ENCODE measurements around the gene ARL13B.
A peak's percentile ranks its signal among the peaks of the same experiment; 100 is the strongest.
"Not testable (repeated sequence)": the region's sequence is repeated elsewhere in the genome, so short reads cannot be mapped to it uniquely, and the experiment has no call there.

The ARL13B gene

DNA sequence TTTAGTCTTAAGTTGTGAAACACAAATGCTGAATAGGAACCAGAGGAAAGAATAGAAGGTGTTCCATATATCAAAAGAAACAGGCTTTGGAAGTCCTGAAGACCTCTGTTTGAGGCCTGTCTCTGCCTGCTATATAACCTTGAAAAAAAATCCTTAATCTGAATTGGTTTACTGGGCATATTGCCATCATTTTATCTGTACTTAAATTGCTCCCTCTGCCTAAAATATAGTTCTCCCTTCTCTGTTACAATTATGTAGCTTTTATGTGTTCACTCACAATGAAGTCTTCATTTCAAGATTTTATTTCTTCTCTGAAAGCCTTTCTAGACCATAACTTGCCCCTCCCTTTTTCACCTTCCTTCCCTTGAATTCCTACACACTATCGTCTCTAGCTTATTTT, 21.2 kb downstream of the ARL13B start:
- DNase-seq = no peak

DNA sequence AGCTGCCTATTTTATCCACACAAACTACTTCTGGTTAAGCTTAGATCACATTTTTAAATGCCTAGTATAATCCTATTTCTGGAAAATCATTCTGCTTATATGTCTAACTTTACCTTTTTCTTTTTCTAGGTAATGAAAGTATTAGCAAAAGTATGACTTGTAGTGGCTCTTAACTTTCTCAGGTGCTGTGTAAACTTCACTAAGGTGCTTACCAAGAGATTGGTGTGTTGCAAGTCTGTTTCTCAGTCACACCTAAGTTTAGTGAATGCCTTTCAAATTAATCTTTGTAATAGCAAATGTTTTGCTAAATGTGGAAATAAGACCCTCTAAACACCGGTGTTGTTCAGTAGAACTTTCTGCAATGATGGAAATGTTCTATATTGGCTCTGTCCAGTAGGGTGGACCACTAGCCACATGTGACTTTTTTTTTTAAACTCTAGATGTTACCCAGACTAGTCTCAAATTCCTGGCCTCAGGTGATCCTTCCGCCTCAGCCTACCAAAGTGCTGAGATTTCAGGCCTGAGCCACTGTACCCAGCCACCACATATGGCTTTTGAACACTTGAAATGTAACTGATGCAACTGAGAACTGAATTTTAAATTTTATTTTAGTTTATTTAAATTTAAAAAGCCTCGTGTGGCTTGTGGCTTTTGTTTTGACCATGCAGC, 22.0 kb downstream of the ARL13B start:
- DNase-seq = no peak

DNA sequence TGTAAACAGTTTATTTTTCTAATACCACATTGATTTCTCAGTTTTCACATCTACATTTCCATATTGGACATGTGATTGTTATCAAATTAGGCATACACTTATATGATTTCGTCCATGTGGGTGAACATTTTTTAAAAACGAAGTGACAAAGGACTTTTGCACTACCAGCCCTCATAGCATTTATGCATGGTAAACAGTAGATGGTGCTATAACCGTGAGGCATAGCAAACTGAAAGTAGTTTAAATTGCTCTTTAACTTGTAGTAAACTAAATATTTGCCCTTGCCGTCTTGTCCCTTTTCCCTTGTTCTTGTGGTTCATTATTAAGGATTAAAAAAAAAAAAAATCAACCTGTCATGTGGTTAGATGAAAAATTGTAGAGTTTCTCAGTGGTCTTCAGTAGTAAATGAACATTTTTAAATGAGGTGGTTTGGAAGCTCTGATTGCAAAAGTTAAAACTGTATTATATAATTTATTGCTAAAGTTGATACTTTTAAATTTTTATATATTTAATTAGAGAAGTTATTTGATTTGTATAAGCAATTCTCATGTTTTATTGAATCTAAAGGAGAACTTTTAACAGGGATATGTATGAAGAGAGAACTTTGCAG, 24.5 kb downstream of the ARL13B start:
- peak; percentile 43 to 61 for DNase-seq

DNA sequence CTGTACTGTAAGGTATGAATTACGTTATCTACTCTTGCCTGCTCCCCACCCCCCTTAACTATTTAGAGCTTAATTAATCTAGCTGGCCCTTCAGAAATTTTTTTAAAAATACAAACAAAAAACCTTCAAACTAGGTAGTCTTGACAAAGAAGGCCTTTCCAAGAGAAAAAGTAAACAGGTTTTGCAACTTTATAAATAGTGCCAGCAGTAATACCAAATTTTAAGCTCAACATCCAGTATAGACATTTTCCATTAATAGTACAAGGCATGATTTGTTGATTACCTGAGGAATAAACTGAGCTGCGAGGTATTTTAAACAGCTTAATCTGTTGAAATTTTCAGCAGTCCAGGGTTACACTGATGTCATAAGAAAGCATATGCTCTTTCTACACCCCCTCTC, 28.3 kb downstream of the ARL13B start:
- no peak for DNase-seq

DNA sequence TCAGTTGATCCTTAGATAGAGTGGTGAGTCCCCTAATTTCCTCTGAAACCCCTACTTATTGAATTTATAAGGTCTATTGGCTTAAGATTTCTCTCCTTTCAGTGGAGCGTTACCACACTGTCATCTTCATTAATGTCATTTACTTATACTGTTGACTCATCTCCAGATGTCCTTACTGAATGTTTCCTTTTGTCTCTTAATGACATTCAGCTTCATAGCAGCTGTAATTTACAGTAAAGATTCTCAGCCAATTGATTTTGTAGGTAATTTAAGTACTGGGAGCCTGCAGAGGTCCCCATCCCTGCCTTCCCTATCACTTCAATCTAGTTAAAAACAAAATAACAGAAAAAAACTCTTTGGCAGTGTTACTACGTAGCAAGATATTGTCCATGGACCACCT, 29.7 kb downstream of the ARL13B start:
- DNase-seq = no peak

DNA sequence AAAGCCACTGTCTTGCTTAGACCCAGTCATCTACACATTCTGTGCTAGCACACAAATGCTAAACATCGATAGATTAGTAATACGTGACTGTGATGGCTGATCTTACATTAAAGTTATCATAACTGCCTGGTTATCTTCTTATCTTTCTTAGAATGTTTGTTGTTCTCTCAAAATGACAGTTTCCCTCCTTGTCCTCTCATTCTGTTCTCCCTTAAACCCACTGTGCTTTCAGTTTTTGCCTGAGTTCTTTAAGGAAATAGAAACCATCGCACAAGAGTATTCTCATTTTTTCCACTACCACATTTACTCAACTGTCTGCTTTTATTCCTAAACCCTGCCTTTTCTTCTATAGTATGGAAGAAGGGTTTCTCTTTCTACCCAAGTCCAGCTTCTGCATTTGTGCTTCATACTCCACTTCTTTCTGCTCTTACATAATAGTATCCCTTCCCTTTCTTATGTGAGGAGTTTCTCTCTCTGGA, 31.3 kb downstream of the ARL13B start:
- DNase-seq = peak; percentile 36 to 40

DNA sequence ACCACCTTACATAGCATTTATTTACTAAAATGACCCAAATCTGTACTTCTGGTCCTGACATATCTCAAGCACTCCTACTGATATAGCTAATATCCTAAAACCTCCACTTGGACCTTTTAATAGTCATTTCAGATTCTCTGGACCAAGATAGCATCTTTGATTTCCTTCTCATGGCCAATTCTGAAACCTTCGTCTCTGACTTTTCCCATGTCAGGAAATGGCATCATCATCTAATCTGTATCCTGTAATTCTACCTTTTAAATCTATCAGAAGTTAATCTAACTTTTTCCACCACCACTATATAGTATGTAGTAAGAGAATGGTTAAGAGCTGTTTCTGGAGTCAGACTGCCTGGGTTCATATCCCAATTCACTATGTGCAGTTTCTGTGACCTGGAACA, 32.2 kb downstream of the ARL13B start:
- DNase-seq = no peak

DNA sequence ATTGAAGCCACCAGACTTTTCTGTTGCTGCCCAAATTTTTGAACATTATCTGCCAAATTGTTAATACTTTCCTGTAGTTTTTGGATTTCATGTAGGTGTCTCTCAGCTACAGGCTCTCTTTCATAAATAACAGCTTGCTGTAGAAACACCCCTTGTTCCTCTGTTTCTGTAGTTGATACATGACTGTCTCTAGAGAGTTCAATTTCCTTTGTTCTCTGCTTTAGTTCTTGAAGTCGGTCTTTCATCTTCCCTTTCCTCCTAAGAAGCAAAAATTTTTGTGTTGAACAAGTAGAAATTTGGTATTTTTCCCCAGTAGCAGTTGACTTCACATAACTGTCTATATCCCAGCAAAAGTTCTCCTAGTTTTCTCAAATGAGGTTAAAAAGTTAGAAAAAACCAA, 35.1 kb downstream of the ARL13B start:
- no peak for DNase-seq

DNA sequence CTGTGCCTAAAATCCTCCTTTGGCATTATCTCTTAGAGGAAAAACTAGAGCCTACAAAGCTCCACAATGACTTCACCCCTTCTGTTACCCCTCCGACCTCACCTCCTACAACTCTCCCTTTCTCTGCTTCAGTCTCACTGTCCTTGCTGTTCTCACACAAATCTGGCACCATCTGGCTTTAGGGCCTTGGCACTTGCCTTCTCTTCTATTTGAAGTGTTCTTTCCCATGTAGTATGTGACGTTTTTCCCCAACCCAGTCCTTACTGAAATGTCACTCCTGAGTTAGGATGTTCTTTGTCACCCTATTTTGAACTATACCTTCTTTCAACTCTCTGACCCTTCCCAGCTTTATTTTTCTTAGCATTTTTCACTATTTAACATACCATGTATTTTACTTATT, 39.7 kb downstream of the ARL13B start:
- DNase-seq = no peak

DNA sequence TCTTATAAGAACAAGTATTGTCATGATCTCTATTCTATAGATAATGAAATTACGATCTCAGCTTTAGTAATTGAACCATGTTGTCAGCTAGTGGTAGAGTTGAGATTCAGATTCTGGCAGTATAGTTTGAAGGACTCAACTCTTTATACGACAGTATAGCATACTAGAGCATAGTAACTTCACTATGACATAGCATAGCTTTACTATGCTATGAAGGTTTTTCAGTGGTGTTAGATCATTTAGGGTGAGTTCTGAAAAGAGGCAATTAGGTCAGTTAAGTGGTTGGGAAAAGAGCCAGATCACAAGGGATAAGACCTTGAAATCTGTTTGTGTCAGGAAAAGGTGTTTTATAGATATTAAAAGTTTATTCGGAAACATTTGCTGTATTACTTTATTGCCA, 40.3 kb downstream of the ARL13B start:
- no peak for DNase-seq

DNA sequence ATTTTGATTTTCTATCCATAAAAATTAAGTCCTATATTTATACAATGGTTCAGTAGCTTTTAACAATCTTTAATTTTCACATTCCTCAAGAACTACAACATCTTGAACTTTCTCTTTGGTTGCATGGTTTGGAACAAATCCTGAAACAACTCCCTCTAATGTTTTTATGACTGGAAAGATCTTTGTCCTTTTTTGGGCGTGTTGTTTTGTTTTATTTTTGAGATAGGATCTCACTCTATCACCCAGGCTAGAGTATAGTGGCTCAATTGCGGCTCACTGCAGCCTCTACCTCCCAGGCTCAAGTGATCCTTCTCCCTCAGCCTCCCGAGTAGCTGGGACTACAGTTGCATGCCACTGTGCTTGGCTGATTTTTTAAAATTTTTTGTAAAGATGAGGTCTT, 44.4 kb downstream of the ARL13B start:
- DNase-seq = no peak

DNA sequence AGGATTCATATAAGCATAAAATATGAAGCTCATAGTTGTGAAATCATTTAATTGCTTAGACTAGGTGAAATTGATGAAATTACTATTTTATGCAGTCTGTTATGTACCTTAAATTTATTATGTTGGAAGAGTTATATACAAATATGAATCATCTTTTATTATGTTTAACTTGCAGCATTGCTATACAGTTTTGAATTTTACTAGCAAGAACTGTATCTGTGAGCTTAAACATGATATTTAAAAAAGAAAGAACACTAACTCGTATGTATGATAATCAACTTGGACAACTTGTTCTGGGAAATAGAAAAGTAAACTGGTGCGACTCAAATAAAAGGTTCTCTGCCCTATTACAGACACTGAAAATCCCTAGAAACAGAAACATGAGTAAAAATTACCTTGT, 46.7 kb downstream of the ARL13B start:
- DNase-seq = no peak

DNA sequence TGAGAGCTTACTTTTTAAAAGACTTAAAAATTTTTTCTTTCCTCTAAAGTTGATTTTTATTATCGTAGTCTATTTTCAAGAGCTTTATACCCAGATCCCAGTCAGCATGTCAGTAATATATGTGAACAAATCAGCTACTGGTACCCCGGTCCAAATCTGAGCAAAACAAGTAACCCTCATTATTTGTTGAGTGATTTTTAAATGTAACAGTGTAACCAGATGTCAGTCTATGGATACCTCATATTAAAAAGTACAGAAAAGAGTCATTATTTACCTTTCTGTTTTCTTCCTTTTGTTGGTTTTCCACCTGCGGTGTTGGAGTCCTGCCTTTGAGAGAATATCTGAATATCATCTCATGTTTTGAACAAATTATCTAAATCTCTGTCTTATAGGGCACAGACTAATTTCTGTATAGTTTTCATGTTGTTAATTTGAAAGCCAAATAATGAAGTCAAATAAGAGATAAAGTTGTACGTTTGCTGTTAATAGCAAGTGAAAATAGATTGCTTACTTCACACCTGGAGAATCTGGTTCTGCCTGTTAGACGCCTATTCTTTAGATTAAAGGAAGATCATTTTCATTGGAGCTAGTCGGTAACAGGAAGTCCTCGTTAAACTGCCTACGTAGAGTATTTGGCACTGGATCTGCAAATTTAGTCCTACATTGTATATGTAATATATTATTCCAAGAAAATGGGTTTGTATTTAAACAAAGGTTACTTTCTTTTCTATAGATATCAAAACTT, 48.3 kb downstream of the ARL13B start, which contains the start of gene STX19:
Gene STX19, minus strand, starts transcription at position 505 of the 745 bp plus-strand sequence. CDS start 13,328 bp downstream, outside the sequence.
- no peak for DNase-seq

DNA sequence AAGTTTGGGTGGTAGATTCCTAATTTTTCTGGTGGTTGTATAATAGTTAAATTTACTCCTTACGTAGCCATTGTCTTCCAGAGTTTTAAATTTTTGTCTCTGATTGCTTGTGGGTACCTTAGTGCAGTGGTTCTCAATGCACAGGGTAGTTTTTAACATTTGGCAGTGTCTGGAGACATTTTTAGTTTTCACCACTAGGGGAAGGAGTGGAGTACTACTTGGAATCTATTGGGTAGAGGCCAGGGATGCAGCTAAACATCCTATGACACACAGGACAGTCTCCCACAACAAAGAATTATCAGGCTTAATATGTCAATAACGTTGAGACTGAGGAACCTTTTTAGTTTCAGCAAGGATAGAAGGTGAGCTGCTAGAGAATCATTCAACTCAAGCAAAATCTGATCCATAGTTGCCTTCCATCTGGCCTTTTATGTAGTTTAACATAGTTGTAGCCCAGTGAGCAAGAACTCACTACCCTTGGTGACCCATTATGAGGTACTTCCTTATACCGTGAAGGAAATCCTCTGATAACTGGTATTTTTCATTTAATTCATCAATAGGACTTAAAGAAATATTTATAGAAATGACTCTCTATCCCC, 57.1 kb downstream of the ARL13B start:
- peak; percentile 18 to 38 for DNase-seq

DNA sequence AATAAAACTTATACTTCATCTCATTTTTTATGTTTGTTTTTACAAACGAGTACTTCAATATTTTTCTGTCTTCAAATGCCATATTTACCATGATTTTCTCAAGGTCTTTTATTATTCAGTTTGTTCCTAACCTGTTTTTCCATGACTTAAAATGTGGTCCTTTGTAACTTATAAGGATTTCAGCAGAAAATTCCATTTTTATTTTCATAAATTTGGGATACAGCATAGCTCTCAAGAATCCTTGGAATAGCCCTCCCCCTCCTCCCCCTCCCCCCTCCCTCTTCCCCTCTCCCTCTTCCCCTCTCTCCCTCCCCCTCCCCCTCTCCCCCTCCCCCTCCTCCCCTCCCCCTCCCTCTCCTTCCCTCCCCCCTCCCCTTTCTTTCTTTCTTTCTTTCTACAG, 63.3 kb downstream of the ARL13B start:
- no peak for DNase-seq

DNA sequence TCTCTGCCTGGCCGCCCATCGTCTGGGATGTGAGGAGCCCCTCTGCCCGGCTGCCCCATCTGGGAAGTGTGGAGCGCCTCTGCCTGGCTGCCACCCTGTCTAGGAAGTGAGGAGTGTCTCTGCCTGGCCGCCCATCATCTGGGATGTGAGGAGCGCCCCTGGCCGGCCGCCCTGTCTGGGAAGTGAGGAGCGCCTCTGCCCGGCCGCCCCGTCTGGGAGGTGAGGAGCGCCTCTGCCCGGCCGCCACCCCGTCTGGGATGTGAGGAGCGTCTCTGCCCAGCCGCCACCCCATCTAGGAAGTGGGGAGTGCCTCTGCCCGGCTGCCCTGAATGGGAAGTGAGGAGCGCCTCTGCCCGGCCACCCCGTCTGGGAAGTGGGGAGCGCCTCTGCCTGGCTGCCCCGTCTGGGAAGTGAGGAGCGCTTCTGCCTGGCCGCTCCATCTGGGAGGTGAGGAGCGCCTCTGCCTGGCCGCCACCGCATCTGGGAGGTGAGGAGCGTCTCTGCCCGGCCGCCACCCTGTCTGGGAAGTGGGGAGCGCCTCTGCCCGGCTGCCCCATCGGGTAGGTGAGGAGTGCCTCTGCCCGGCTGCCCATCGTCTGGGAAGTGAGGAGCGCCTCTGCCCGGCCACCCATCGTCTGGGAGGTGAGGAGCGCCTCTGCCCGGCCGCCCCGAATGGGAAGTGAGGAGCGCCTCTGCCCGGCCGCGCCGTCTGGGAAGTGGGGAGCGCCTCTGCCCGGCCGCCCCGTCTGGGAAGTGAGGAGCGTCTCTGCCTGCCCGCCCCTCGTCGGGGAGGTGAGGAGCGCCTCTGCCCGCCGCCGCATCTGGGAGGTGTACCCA, 64.4 kb downstream of the ARL13B start:
- DNase-seq = not testable (repeated sequence)

DNA sequence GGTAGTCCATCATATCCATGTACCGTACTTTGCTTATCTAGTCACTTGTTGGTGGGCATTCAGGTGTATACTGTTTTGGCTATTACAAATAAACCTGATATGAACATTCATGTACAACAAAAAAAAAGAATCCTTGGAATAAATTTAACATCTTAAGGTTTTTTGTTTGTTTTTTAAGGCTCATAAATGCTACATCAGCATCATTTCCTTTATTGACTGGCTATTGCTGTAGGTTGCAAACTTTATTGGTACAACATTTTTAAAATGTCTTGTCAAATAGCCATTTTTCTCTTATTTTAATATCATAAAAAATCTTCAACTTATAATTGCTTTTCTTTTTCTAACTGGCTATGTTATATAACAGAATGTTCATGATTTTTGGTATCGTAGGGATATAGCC, 66.6 kb downstream of the ARL13B start:
- DNase-seq = no peak

DNA sequence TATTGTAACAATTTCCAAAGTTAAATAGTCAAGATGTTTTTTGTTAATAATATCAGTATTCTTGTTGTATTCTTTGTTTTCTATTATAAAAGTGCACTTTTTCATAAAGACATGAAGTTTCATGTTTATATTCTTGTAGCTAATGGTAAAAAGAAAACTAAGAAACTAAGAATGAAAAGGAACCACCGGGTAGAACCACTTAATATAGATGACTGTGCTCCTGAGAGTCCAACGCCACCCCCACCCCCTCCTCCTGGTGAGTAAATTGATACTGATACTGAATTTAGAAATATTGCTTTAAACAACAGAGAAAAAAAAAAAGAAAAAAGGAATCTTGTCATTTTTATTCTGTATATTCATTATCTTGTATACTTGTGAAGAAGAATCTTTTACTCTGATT, 69.3 kb downstream of the ARL13B start:
- DNase-seq = no peak

DNA sequence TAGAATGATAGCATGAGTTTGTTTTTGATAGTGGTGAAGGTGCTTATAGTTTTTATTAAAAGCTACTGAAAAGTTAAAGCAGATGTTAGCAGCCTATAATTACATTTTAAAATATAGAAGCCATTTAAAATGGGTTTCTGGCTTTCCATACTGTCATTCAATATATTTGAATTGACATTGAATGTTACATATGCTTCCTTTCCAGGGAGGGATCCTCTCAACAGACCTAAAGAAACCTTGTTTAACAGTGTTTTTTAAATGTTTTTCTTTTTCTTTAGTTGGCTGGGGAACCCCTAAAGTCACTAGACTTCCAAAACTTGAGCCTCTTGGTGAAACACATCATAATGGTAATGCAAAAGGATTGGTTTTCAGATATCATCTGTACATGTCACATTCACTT, 70.6 kb downstream of the ARL13B start:
- no peak for DNase-seq

DNA sequence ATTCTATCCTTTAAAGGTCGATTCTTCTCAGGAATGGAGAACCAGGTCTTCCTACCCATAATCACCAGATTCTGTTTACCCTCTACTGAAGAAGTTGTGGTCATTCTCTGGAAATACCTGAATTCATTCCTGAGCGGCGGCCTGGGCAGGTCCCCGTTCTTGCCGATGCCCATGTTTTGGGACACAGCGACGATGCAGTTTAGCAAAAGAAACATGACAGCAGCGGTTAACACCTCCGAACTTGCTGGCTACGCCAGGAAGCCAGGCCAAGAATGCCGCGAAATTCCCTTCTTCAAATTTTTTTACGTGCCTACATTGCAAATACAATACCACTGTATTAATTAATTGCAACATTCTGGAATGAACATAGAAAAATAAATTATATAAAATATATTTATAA, 81.3 kb downstream of the ARL13B start:
- DNase-seq = no peak

DNA sequence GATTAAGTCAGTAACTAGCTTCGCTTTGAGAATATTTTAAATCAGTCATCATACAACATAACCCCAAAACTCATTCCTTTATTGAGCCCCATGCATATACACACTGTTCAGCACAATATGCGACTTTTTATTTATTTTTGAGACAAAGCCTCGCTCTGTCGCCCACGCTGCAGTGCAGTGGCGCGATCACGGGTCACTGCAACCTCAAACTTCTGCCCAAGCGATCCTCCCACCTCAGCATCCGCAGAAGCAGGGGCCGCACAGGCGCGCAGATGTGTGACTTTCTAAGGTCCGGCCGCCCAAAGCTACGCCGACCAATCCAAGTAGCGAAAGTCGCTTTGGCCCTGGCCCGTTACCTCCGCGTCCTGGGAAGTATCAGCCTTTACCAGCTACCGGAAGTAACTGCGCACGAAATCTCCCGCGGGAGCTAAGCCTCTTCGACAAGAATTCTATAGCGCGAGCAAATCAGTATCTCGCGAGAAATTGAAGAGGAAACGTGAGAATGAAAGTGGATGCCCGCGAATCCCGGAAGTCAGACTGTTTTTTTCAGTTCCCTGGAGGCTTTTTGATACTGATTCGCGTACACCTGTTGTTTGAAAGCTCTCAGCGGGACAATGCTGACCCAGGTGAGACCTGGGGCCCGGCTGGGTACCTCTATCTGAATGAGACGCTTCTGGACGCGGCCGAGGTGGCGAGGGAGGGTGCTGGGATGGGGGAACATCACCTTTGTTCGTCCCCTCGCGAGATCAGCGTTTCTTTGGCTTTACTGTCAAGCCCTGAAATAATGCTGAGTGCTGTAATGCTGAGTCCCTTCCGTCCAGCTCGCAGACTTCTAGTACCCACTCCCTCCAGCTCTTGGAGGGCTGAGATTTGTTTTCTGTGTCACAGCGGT, 82.8 kb downstream of the ARL13B start, which contains the start of the genes DHFR2 and NSUN3:
Gene DHFR2, minus strand, starts transcription at position 404 of the 892 bp plus-strand sequence. CDS start 1,405 bp downstream, outside the sequence.
Gene NSUN3, plus strand, starts transcription at position 549 of the 892 bp plus-strand sequence. Its CDS starts 66 bp downstream, at position 615.
- peak; percentile 98 for DNase-seq

Data from inflammatory macrophage (primary cell).